SK-N-MC (cell line): ENCODE data around the gene MYLIP.

Experiments
- DNase-seq: peaks from one replicate; pipeline ENCODE4 v3.0.0-alpha.2; 2011; ENCODE audit warnings: low read depth, low spot score
- H3K27ac ChIP-seq: fragments of 200-600 bp; sonication (generic); 2 replicates; pipeline ENCODE4 v1.5.1; 2016; ENCODE audit warnings: mixed run types
- H3K36me3 ChIP-seq: fragments of 200-600 bp; sonication (generic); 2 replicates; pipeline ENCODE4 v1.6.1; 2017; ENCODE audit warnings: antibody characterized with exemption, low read length, mixed read lengths; ENCODE audit not compliant: insufficient read depth
- H3K4me3 ChIP-seq: fragments of 200-600 bp; sonication (generic); 2 replicates; pipeline ENCODE4 v1.5.1; 2016
- H3K9ac ChIP-seq: fragments of 200-600 bp; sonication (generic); 2 replicates; pipeline ENCODE4 v1.8.0; 2017; ENCODE audit warnings: mixed run types, mixed read lengths; ENCODE audit not compliant: insufficient read length
- H3K9me3 ChIP-seq: fragments of 200-600 bp; sonication (generic); 2 replicates; pipeline ENCODE4 v1.6.1; 2017; ENCODE audit warnings: low read depth, mild to moderate bottlenecking, antibody characterized with exemption, low read length, moderate library complexity, mixed read lengths
- EZH2 ChIP-seq: fragments of 200-600 bp; sonication (generic); IDR thresholded peaks from one replicate; pipeline ENCODE4 v1.6.1; 2017; ENCODE audit warnings: antibody characterized with exemption
- FOXP2 ChIP-seq: optimal IDR thresholded peaks from 2 replicates; pipeline ENCODE3; 2011; ENCODE audit warnings: mild to moderate bottlenecking, moderate library complexity; ENCODE audit not compliant: insufficient read depth; ENCODE audit errors: extremely low read length, control extremely low read depth
- POLR2AphosphoS5 ChIP-seq: IDR thresholded peaks from 2 replicates; pipeline ENCODE4 v1.6.1; 2012; ENCODE audit warnings: mild to moderate bottlenecking, low read depth, low read length, borderline replicate concordance

MYLIP gene

GRCh38 chr6:16102208-16102607 is 26.7 kb upstream of the MYLIP start:
- H3K27ac ChIP-seq: no peak overlapping the region
- no peak for TF ChIP-seq POLR2AphosphoS5
- no peak for TF ChIP-seq FOXP2
- no peak for TF ChIP-seq EZH2
- no peak overlapping the region for H3K9ac ChIP-seq
- no peaks in the 10 kb centered on the region for H3K9me3 ChIP-seq
- H3K36me3 ChIP-seq: no peaks in the 10 kb centered on the region
- no peak overlapping the region for H3K4me3 ChIP-seq
- DNase-seq: no peak

- TF ChIP-seq POLR2AphosphoS5 (no peak), FOXP2 (no peak), EZH2 (no peak)
- no peak for DNase-seq
- Histone ChIP-seq H3K9ac (no peak overlapping the region), H3K27ac (no peak overlapping the region), H3K4me3 (no peak overlapping the region), H3K36me3 (no peaks in the 10 kb centered on the region), H3K9me3 (no peaks in the 10 kb centered on the region)
Measured at GRCh38 chr6:16103722-16104121, 25.2 kb upstream of the MYLIP start.

GRCh38 chr6:16104624-16105433 is 24.1 kb upstream of the MYLIP start:
- TF ChIP-seq EZH2 (no peak), FOXP2 (no peak), POLR2AphosphoS5 (no peak)
- Histone ChIP-seq H3K36me3 (no peaks in the 10 kb centered on the region), H3K9me3 (no peaks in the 10 kb centered on the region), H3K27ac (no peak overlapping the region), H3K4me3 (no peak overlapping the region), H3K9ac (no peak overlapping the region)
- DNase-seq: no peak

- no peak overlapping the region for H3K4me3 ChIP-seq
- H3K9ac ChIP-seq: no peak overlapping the region
- peak overlapping the region; percentile 83 for H3K27ac ChIP-seq
- H3K9me3 ChIP-seq: no peaks in the 10 kb centered on the region
- DNase-seq: peak; percentile 67
- H3K36me3 ChIP-seq: no peaks in the 10 kb centered on the region
- TF ChIP-seq FOXP2 (no peak), POLR2AphosphoS5 (no peak), EZH2 (no peak)
Measured at GRCh38 chr6:16105854-16106253, 23.0 kb upstream of the MYLIP start.

- DNase-seq: no peak
- TF ChIP-seq FOXP2 (no peak), EZH2 (no peak), POLR2AphosphoS5 (no peak)
- H3K9ac ChIP-seq: no peak overlapping the region
- no peak overlapping the region for H3K4me3 ChIP-seq
- no peaks in the 10 kb centered on the region for H3K36me3 ChIP-seq
- H3K9me3 ChIP-seq: no peaks in the 10 kb centered on the region
- no peak overlapping the region for H3K27ac ChIP-seq
Measured at GRCh38 chr6:16106991-16107787, 21.7 kb upstream of the MYLIP start.

GRCh38 chr6:16108419-16108818 is 20.5 kb upstream of the MYLIP start:
- H3K4me3 ChIP-seq: no peak overlapping the region
- H3K27ac ChIP-seq: peak overlapping the region; percentile 78
- no peaks in the 10 kb centered on the region for H3K9me3 ChIP-seq
- no peak overlapping the region for H3K9ac ChIP-seq
- H3K36me3 ChIP-seq: no peaks in the 10 kb centered on the region
- no peak for DNase-seq
- TF ChIP-seq FOXP2: no peak
- no peak for TF ChIP-seq POLR2AphosphoS5
- TF ChIP-seq EZH2: no peak

GRCh38 chr6:16108921-16109658 is 19.8 kb upstream of the MYLIP start:
- Histone ChIP-seq H3K36me3 (no peaks in the 10 kb centered on the region), H3K27ac (peak overlapping the region; percentile 78), H3K9ac (peak overlapping the region; percentile 28), H3K9me3 (no peaks in the 10 kb centered on the region), H3K4me3 (peak overlapping the region; percentile 13; the same call in 1 of the 2 replicates)
- no peak for TF ChIP-seq EZH2
- no peak for TF ChIP-seq FOXP2
- TF ChIP-seq POLR2AphosphoS5: no peak
- DNase-seq: no peak

- peak overlapping the region; percentile 13 for H3K4me3 ChIP-seq
- TF ChIP-seq EZH2: no peak
- no peak for TF ChIP-seq POLR2AphosphoS5
- TF ChIP-seq FOXP2: no peak
- H3K9me3 ChIP-seq: no peaks in the 10 kb centered on the region
- no peaks in the 10 kb centered on the region for H3K36me3 ChIP-seq
- peak overlapping the region; percentile 28 for H3K9ac ChIP-seq
- peak overlapping the region; percentile 78 for H3K27ac ChIP-seq
- DNase-seq: no peak
Measured at GRCh38 chr6:16109659-16110305, 19.1 kb upstream of the MYLIP start.
